ENCODE data around the gene LIMA1. TPM values are rescaled to one million over a fixed set of nuclear protein-coding genes. Genes with fewer than 3 reads are reported as not detected.
"Not testable (repeated sequence)": the region's sequence is repeated elsewhere in the genome, so short reads cannot be mapped to it uniquely, and the experiment has no call there.

LIMA1 gene
- total RNA-seq, 4 donors from 2014 or later, result 23.9 to 62.7 (median 37.2) TPM

DNA sequence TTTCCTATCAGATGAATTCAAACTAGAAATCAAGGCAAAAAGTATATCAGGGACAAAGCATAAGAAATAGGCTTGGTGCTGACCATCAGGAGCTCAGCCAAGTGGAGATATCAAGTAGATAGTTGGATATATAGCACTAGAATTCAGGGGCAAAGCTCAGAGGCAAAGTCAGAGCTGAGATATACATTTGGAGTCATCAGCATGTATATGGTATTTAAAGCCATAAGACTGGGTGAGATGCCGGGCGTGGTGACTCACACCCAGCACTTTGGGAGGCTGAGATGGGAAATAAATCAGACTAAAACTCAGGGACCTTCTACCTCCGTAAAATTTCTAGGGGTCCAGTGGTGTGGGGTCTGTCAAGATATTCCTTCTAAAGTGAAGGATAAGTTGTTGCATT, 38.9 kb upstream of the LIMA1 start:
- no peak for DNase-seq (ENCODE audit: extremely low spot score)
- H3K36me3 ChIP-seq, result no peaks in the 10 kb centered on the region
- H3K9me3 ChIP-seq, result no peaks in the 10 kb centered on the region
- peaks cover 7 to 16% (median 15%) of the 10 kb centered on the region in 4 donors for H3K4me1 ChIP-seq
- no peak overlapping the region for H3K4me3 ChIP-seq
- TF ChIP-seq, protein P1, sequence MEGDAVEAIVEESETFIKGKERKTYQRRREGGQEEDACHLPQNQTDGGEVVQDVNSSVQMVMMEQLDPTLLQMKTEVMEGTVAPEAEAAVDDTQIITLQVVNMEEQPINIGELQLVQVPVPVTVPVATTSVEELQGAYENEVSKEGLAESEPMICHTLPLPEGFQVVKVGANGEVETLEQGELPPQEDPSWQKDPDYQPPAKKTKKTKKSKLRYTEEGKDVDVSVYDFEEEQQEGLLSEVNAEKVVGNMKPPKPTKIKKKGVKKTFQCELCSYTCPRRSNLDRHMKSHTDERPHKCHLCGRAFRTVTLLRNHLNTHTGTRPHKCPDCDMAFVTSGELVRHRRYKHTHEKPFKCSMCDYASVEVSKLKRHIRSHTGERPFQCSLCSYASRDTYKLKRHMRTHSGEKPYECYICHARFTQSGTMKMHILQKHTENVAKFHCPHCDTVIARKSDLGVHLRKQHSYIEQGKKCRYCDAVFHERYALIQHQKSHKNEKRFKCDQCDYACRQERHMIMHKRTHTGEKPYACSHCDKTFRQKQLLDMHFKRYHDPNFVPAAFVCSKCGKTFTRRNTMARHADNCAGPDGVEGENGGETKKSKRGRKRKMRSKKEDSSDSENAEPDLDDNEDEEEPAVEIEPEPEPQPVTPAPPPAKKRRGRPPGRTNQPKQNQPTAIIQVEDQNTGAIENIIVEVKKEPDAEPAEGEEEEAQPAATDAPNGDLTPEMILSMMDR (IDR thresholded peaks at IDR 0.05), result no peak
- no peak for TF ChIP-seq EP300 (IDR thresholded peaks at IDR 0.05)
- no peak for TF ChIP-seq POLR2A (IDR thresholded peaks at IDR 0.05; ENCODE audit: low read depth)
- TF ChIP-seq POLR2AphosphoS5 (IDR thresholded peaks at IDR 0.05), result no peak
- no peaks in the 10 kb centered on the region for H3K27me3 ChIP-seq
- intact Hi-C loops (cut with DNase I), result no loop called here
- no peak overlapping the region for H3K27ac ChIP-seq (replicated peaks in 1 of 4)
- WGBS, result 95% methylated on average over 3 of the region's 3 CpGs

DNA sequence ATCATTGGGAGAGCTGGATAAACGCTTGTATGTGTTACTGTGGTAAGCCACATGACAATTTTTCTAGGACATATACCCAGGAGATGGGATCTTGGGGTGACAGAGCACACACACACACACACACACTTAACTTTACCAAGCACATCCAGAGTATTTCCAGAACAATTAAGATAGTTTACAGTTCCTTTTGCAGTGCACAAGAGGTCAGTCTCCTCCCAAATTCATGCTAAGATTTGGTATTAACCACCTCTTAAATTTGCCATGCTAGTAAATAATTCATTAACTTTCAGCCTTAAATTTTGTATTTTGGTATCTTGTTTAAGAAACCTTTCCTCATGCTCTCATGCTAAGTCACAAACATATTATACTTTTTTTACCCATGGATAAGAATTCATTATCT, 33.9 kb upstream of the LIMA1 start:
- TF ChIP-seq POLR2A (IDR thresholded peaks at IDR 0.05; ENCODE audit: low read depth) (no peak), POLR2AphosphoS5 (IDR thresholded peaks at IDR 0.05) (no peak), EP300 (IDR thresholded peaks at IDR 0.05) (no peak)
- TF ChIP-seq, protein P1 (IDR thresholded peaks at IDR 0.05), result no peak
- DNase-seq (ENCODE audit: extremely low spot score), result no peak
- 75% methylated on average over 1 of the region's 1 CpG for WGBS
- H3K27me3 ChIP-seq, result no peaks in the 10 kb centered on the region
- H3K4me1 ChIP-seq, result peaks cover 0 to 6% (median 4%) of the 10 kb centered on the region in 4 donors
- no peak overlapping the region for H3K27ac ChIP-seq (replicated peaks in 1 of 4)
- intact Hi-C loops (cut with DNase I), result no loop called here
- no peak overlapping the region for H3K4me3 ChIP-seq
- no peaks in the 10 kb centered on the region for H3K9me3 ChIP-seq
- H3K36me3 ChIP-seq, result no peaks in the 10 kb centered on the region

DNA sequence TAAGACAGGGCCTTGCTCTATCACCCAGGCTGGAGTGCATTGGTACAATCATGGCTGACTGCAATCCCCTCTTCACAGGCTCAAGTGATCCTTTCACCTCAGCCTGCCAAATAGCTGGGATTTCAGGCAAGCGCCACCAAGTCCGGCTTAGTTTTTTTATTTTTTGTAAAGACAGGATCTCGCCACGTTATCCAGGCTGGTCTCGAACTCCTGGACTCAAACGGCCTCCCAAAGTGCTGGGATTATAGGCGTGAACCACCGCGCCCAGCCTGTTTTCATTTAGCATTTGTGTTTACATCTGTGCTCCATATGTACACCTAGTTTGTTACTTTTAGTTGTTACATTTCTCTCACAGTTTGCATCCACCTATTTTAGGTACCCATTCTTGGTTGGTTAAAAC, 32.5 kb upstream of the LIMA1 start:
- 96% methylated on average over 9 of the region's 9 CpGs for WGBS
- intact Hi-C loops (cut with DNase I), result no loop called here
- no peak for TF ChIP-seq EP300 (IDR thresholded peaks at IDR 0.05)
- TF ChIP-seq POLR2A (IDR thresholded peaks at IDR 0.05; ENCODE audit: low read depth), result no peak
- TF ChIP-seq, protein P1 (IDR thresholded peaks at IDR 0.05), result no peak
- no peak for TF ChIP-seq POLR2AphosphoS5 (IDR thresholded peaks at IDR 0.05)
- DNase-seq (ENCODE audit: extremely low spot score), result no peak
- Histone ChIP-seq H3K27ac (replicated peaks in 1 of 4) (no peak overlapping the region), H3K9me3 (no peaks in the 10 kb centered on the region), H3K4me1 (peaks cover 0 to 11% (median 6%) of the 10 kb centered on the region in 4 donors), H3K4me3 (no peak overlapping the region), H3K27me3 (no peaks in the 10 kb centered on the region), H3K36me3 (no peaks in the 10 kb centered on the region)

DNA sequence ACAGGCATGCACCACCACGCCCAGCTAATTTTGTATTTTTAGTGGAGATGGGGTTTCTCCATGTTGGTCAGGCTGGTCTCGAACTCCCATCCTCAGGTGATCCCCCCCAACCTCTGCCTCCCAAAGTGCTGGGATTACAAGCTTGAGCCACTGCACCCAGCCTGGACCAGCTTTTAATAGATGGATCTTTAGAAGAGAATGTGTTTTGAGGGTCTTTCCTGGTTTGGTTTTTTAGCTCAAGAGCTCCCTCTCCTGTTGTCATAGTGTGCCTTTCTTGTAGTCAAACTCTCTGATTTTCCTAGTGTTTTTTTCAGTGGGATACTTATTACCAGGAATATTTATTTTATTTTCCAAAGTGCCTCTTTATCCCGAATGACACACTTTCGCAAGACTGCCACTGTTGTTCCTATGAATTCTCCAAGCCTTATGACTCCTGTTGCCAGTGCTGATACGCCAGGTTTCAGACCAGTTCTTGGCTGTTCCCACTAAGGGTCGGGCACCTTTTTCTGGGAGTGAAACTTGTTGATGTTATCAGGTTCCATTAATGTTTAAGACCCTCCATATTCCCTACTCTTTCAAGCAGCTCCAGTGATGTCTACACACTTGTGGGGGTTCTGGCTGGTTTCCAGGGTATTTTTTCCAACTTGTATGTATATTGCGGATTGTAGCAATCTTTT, 31.5 kb upstream of the LIMA1 start:
- H3K4me1 ChIP-seq, result peaks cover 0 to 11% (median 6%) of the 10 kb centered on the region in 4 donors
- no peaks in the 10 kb centered on the region for H3K9me3 ChIP-seq
- TF ChIP-seq, protein P1 (IDR thresholded peaks at IDR 0.05), result peak; percentile 45 to 57 (median 51)
- no peak for TF ChIP-seq POLR2A (IDR thresholded peaks at IDR 0.05; ENCODE audit: low read depth)
- no peak overlapping the region for H3K27ac ChIP-seq (replicated peaks in 1 of 4)
- H3K27me3 ChIP-seq, result no peaks in the 10 kb centered on the region
- H3K36me3 ChIP-seq, result no peaks in the 10 kb centered on the region
- intact Hi-C loops (cut with DNase I), result loop anchor here (5.0 kb wide), 1 partner anchor 237 kb away; no protein-coding TSS in a partner anchor
- DNase-seq (ENCODE audit: extremely low spot score), result no peak
- H3K4me3 ChIP-seq, result no peak overlapping the region
- WGBS, result 69% methylated on average over 7 of the region's 7 CpGs

DNA sequence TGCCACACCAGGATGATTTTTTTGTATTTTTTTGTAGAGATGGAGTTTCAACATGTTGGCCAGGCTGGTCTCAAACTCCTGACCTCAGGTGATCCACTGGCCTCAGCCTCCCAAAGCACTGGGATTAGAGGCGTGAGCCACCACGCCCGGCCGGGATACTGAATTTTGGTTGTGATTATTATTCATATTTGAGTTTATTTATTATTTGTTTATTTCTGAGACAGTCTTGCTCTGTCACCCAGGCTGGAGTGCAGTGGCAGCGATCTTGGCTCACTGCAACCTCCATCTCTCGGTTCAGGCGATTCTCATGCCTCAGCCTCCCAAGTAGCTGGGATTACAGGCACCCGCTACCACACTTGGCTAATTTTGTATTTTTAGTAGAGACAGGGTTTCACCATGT, 30.7 kb upstream of the LIMA1 start:
- peak; percentile 60 for DNase-seq (ENCODE audit: extremely low spot score)
- peaks cover 0 to 11% (median 6%) of the 10 kb centered on the region in 4 donors for H3K4me1 ChIP-seq
- WGBS, result 92% methylated on average over 8 of the region's 8 CpGs

More for the DNA sequence above, 30.7 kb upstream of the LIMA1 start:
- not testable (repeated sequence) for H3K36me3 ChIP-seq; H3K4me3 ChIP-seq; H3K27ac ChIP-seq (replicated peaks in 1 of 4); H3K9me3 ChIP-seq; H3K27me3 ChIP-seq
- intact Hi-C loops (cut with DNase I), result loop anchor here (5.0 kb wide), 1 partner anchor 237 kb away; no protein-coding TSS in a partner anchor
